Endothelial cell of hepatic sinusoid (primary cell): ENCODE measurements around the gene ANO3.

Source experiments
- in situ Hi-C: cut with HindIII; loops from 2 replicates; pipeline ENCODE4 v1.10.0; 2017; ENCODE audit warnings: low sequenced_read_pairs

The ANO3 gene

DNA sequence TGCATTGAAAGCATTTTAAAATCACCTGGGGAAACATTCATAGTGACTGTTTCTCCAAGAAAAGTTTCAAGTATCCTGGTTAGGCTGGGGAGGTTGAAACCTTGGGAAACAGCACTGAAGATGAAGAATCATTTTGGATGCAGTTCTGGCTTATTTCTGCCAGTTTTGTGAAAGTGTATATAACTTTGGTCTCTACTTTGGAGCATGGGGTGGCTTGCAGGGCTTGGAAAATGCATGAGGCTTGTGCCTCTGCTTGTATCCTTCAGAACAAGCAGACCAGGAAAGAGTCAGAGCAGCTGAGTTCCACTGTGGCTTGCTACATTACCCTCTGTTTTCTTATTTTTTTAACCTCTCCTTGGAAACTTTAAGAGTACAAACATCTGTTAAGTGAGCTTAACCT is 370.5 kb downstream of the ANO3 start:
- in situ Hi-C loops, result no loop called here

DNA sequence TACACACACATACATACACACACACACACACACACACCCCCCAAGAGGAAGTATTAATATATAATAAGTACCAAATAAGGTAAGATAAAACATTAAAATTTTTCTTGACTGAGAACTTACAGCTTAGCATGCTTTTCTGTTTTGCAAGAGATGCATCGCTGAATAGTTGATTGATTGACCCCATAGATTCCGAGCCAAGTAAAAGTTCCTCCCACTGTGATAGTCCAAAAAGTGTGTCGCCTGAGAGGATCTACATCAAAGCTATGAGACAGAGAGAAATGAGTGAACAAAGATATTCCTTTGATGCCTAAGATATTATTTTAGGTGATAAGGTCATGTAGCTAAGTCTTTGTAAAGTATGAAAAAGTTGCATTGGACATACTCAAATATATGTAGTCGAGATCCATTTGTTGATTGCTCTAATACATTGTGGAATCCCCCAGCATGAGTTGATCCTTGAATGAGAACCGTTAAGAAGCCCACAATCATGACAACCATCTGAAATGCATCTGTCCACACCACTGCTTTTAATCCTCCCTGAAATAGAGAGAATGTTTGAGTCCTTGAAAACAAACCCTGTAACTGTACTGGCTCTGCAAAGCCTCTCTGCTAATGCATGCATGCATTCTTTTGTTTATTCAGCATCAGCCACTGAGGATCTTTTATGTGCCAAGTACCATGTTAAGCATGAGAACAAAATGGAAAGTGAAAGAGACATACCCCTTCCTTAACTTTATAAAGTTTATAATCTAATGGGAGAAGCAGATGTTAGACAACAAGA is 371.7 kb downstream of the ANO3 start:
- in situ Hi-C loops, result no loop called here

DNA sequence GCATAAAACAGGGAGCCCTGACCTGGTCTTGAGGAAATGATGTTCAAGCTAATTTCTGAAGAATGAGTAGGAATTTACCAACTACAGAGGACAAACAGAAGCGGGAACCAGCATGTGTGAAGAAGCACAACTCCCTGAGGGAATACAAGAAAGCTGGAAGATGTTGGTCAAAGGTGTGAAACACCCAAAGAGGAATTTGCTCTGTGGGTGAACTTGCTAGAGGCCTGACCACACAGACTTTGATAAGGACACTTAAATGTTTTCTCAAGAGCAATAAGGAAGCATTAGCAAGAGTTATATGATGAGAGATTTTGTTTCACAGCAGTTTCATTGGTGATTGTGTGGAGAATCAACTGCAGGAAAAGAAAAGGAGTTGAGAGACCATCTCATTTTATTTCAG is 372.3 kb downstream of the ANO3 start:
- in situ Hi-C loops, result no loop called here

DNA sequence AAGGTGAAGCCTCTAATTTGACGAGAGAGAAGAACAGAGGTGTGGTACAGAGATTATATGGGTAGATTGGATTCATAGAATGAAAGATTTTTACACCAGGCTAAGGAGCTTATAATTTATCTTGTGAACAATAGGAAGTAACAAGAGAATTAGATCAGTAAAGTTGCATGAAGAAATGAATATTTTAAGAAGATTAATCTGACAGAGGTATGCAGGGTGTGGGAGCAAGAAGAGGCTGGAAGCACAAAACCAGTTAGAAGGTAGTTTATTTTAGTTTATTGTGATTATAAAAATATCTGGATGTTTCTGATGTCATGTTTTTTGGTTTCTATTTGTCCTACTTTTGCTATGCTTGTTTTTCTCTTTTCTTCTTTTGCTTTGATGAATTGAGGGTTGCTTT is 374.3 kb downstream of the ANO3 start:
- in situ Hi-C loops, result no loop called here

DNA sequence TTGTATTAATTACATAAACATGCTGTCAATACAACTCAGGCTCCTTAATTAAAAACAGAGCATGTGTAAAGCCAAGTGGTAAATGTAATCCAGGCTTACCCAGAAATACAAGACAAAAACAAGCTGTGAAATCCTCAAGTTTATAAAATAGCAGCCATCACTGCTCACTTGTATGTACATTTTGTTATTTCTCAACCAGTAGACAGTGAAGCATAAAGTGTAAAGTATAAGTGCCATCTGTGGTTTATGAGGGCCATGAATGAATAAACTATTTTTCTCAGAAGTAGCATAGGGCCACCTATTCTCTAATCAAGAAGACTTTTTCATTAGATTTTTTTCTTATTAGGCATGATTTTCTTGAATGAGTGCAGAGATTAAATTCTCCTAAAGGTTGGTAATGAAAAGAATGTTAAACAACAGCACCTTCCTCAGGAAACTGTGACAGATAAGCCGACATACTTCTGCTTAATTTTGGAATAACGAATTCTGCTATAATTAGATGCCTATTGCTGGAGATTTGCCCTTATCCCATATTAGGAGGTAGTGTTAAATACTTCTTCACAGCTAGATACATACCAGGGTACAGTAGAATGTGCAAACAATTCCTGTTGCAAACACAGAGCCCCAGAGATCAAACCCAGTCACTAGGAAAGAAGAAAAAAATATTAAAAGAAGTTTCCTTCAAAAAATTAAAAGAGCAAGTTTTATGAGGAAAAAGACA is 377.0 kb downstream of the ANO3 start:
- in situ Hi-C loops, result no loop called here

DNA sequence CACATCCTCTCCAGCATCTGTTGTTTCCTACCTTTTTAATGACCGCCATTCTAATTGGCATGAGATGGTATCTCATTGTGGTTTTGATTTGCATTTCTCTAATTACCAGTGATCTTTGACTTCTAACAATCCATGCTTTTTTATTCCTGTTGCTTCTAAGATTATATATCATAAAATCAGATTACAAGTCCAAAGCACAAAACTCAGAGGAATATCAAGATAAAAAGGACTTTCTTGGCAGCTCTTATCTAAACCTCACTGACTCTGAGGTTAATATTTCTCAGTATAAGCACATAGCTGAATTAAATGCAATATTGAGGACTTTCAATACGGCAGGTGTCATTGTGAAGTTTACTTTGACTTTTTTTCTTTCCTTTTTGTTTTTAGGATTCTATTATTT is 378.6 kb downstream of the ANO3 start:
- in situ Hi-C loops, result no loop called here

DNA sequence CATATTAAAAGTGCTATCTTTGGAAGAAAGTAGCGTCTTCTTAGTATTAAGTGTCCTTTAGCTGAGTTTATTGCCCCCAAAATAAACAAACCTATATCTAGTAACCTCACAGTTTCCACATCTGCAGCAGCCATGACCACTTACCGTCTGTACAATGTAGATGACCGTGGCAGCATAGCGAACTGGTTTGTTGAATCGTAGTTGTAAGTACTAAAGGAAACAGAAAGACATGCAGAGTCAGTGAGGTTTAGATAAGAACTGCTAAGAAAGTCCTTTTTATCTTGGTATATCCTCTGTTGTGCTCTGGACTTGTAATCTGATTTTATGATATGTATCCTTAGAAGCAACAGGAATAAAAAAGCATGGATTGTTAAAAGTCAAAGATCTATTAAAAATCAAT is 380.6 kb downstream of the ANO3 start:
- in situ Hi-C loops, result no loop called here
